ENCODE results near the gene TRIM71.

Gene TRIM71

DNA sequence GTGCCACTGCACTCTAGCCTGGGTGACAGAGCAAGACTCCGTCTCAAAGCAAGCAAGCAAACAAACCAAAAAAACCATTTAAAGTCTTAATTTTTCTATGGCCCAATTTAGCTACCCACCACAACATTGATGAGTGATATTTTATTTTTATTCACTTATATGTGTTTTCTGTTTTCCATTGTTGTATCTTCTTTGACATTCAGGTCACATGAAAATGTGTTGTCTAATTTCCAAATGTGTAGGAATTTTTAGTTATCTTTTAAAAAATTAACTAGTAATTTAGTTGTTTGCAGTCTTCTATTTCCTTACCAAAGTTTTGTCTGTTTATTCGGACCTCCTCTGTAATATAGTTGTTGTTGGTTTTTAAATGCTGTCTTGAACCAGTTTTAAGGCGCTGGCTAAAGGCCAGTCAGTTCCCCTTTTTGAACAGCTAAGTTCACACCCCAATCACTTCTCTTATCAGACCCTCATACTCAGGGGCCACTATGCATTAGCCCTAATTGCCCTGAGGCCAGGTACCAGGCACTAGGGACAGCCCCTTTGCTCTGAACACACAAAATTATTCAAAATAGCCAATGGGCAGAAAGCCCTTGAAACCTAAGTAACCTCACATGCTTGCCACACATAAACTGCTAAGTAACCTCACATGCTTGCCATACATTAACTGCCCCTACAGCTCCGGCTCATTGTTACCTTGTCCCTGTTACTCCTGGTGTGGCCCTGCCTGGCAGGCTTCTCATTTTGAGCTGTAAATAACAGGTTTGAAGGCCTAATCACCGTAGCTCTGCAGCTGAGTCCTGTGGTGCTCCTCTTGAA is 129.4 kb downstream of the TRIM71 start:
- no peak for DNase-seq

All from DMS79 (cell line).